Peyer's patch (tissue), 4 donors: ENCODE data around the gene ENSA.

Experiments
- POLR2A ChIP-seq, 2 donors: fragments of 450-650 bp; IDR thresholded peaks; one replicate each; pipeline ENCODE4 v1.5.1; 2017; ENCODE audit warnings: antibody characterized with exemption in 2 of 2, mild to moderate bottlenecking in 2 of 2, moderate library complexity in 2 of 2
- TF ChIP-seq, protein P1 (sequence below), 6 experiments: fragments of 450-650 bp in 4 of 6; fragments of 200-600 bp in 2 of 6; sonication (generic) in 1 of 6; IDR thresholded peaks; one replicate each; pipeline ENCODE4 v1.5.1; 2017 to 2019; ENCODE audit warnings: antibody characterized with exemption in 6 of 6, mild to moderate bottlenecking in 3 of 6, moderate library complexity in 1 of 6

DNA sequence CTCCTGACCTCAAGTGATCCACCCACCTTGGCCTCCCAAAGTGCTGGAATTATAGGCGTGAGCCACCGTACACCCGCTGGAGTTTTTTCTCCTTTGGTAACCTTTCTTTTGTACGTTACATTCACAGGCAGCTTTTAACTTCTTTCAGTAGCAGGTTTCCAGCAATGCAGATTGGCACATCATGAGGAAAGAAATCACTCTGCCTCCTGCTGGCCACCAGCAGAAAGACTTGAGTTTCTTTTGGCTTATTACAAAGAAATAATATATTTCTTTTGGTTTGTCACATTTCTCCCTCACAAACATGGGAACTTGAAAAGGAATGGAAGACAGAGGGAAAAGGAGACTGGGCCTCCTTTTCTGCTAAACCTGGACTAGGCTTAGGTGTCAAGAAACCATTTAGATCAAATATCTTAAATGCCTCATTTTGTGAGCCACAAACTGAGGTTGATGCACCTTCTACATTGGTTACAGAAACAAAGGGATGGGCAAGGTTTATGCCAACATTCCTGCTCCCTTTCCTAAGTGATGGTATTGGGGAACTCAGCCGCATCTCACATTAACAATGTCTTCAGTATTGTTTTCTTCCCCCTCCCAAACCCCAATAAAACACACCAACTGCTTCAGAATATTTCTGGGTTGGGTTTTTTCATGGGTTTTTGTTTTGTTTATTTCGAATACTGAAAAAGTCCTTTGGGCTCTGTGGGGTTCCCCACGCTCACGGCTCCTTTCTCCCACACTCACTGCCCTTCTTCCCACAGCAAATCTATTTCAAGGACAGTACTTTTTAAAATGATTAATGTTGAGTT is 7.7 kb downstream of the ENSA start:
- TF ChIP-seq, protein P1, sequence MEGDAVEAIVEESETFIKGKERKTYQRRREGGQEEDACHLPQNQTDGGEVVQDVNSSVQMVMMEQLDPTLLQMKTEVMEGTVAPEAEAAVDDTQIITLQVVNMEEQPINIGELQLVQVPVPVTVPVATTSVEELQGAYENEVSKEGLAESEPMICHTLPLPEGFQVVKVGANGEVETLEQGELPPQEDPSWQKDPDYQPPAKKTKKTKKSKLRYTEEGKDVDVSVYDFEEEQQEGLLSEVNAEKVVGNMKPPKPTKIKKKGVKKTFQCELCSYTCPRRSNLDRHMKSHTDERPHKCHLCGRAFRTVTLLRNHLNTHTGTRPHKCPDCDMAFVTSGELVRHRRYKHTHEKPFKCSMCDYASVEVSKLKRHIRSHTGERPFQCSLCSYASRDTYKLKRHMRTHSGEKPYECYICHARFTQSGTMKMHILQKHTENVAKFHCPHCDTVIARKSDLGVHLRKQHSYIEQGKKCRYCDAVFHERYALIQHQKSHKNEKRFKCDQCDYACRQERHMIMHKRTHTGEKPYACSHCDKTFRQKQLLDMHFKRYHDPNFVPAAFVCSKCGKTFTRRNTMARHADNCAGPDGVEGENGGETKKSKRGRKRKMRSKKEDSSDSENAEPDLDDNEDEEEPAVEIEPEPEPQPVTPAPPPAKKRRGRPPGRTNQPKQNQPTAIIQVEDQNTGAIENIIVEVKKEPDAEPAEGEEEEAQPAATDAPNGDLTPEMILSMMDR (IDR thresholded peaks at IDR 0.05): peak; percentile 61 to 98 (median 88)
- no peak for TF ChIP-seq POLR2A (IDR thresholded peaks at IDR 0.05)
